ENCODE results near the gene MXD1. TPM values are rescaled to one million over a fixed set of nuclear protein-coding genes. Genes with fewer than 3 reads are reported as not detected.

Gene MXD1
- total RNA-seq, 1 donor from 2014 or later = 10.9 TPM

DNA sequence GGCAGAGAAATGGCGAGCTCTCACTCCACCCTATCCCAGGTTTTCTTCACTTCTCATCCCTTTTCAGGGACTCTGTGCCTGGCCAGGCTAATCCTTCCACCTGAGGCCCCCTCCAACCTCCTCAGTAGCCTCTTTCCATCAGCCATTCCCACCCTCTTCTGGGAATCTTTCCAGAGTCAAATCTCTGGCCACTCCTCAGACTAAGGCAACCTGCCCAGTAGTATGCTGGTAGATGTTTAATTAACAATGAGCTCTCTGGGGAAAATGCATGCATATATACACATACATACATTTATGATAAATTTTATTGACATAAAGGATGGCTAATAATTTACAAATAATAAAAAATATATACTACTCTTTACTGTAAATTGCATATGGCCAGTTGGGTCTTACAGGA, 57.9 kb downstream of the MXD1 start:
- no peak for ATAC-seq (ENCODE audit: low read depth)
- TF ChIP-seq, protein P1, sequence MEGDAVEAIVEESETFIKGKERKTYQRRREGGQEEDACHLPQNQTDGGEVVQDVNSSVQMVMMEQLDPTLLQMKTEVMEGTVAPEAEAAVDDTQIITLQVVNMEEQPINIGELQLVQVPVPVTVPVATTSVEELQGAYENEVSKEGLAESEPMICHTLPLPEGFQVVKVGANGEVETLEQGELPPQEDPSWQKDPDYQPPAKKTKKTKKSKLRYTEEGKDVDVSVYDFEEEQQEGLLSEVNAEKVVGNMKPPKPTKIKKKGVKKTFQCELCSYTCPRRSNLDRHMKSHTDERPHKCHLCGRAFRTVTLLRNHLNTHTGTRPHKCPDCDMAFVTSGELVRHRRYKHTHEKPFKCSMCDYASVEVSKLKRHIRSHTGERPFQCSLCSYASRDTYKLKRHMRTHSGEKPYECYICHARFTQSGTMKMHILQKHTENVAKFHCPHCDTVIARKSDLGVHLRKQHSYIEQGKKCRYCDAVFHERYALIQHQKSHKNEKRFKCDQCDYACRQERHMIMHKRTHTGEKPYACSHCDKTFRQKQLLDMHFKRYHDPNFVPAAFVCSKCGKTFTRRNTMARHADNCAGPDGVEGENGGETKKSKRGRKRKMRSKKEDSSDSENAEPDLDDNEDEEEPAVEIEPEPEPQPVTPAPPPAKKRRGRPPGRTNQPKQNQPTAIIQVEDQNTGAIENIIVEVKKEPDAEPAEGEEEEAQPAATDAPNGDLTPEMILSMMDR (IDR thresholded peaks at IDR 0.05) = no peak
- Mint-ChIP-seq H3K9me3 (no peaks in the 10 kb centered on the region), H3K36me3 (ENCODE audit: low read depth) (no peaks in the 10 kb centered on the region), H3K27ac (no peak overlapping the region), H3K27me3 (no peaks in the 10 kb centered on the region), H3K4me1 (no peaks in the 10 kb centered on the region), H3K4me3 (no peak overlapping the region)
- DNase-seq = no peak
- POLR2A ChIA-PET = no interaction called here
- CTCF ChIA-PET = no interaction called here
- intact Hi-C loops (cut with micrococcal nuclease) = no loop called here

DNA sequence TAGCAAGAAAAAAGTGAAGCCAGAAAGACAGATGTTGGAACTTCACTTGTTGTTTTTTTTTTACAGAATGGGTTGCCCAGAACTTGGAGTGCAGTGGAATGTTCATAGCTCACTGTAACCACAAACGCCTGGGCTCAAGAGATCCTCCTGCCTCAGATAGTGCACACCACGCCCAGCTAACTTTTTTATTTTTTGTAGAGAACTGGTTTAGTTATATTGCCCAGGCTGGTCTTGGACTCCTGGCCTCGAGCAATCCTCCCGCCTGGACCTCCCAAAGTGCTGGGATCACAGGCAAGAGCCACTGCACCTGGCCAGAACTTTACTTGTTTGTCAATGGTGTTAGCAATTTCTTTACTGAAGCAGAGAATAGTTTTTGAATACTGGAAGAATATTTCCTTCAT, 58.4 kb downstream of the MXD1 start:
- no peaks in the 10 kb centered on the region for H3K4me1 Mint-ChIP-seq
- DNase-seq (no peak), ATAC-seq (ENCODE audit: low read depth) (no peak)
- no peaks in the 10 kb centered on the region for H3K27me3 Mint-ChIP-seq
- no peaks in the 10 kb centered on the region for H3K9me3 Mint-ChIP-seq
- intact Hi-C loops (cut with micrococcal nuclease) = no loop called here
- no peaks in the 10 kb centered on the region for H3K36me3 Mint-ChIP-seq (ENCODE audit: low read depth)
- H3K27ac Mint-ChIP-seq = no peak overlapping the region
- TF ChIP-seq, protein P1 (IDR thresholded peaks at IDR 0.05) = no peak
- CTCF ChIA-PET = no interaction called here
- POLR2A ChIA-PET = no interaction called here
- H3K4me3 Mint-ChIP-seq = no peak overlapping the region

DNA sequence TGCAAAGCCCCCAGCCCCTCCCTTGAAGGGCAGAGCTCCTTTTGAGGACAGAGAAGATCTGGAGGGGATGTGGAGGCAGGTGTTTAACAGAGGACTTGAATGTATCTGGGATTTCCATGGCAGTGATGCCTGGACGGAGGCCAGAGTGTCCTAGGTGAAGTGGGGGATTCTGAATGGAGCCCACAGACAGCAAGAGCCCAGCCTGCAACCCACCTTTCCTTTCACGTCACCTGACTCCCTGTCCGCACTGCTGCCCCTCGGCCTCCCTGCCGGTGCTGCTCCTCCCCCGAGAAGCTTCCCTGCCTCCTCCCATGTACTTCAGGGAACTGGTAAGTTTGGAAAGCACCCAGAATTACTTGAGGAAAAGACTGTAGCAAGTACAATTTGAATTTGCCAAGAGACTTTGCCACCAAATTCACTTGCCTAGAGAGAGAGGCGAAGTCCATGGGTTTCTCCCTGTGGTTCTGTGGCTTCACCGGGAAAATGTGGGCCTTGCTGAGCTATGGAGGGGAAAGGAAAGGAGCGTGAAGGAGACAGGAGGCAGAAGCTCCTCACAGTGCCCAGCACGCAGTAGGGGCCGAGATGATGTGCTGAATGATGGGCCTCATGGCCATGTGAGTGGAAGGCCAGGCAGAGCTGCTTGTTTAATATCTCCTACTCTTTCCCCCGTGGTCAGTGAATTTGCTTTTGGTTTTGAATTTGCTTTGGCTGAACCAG, 60.4 kb downstream of the MXD1 start:
- Mint-ChIP-seq H3K4me1 (no peaks in the 10 kb centered on the region), H3K4me3 (no peak overlapping the region), H3K27ac (no peak overlapping the region), H3K27me3 (no peaks in the 10 kb centered on the region), H3K36me3 (ENCODE audit: low read depth) (no peaks in the 10 kb centered on the region), H3K9me3 (no peaks in the 10 kb centered on the region)
- DNase-seq (no peak), ATAC-seq (ENCODE audit: low read depth) (no peak)
- TF ChIP-seq, protein P1 (IDR thresholded peaks at IDR 0.05) = no peak
- intact Hi-C loops (cut with micrococcal nuclease) = no loop called here
- POLR2A ChIA-PET = interaction anchor here (0.5 kb wide), 1 partner anchor 115 kb away, joined by 6 read pairs; no protein-coding TSS in a partner anchor
- CTCF ChIA-PET = no interaction called here

DNA sequence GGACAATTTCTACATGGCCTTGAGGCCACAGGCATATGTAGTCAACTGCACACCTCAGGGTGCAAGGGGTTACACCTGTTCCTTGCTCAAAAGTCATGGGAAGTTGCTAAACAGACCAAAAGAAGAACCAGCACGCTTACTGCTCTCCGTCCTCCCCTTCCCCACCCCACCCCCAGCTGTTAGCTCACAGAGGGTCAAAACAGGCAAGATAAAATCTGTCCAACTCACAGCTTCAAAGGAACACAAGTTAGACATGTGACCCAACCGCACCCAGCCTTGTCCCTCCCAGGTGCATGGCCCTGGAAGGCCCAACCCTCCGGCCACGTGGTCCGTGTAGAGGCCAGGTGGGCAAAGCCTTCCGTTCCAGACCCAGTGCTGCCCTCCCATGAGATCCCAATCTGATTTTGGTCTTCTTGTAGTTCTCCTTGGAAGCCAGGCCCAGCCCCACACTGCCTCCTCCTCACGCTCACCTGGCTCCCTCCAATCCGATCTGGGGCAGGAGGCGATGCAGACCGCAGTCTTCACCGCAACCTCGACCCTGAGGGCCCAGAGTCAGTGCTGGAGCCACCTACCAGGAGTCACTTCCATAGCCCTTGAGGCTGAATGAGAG, 61.0 kb downstream of the MXD1 start:
- intact Hi-C loops (cut with micrococcal nuclease) = no loop called here
- Mint-ChIP-seq H3K4me1 (no peaks in the 10 kb centered on the region), H3K4me3 (no peak overlapping the region), H3K36me3 (ENCODE audit: low read depth) (no peaks in the 10 kb centered on the region), H3K27me3 (no peaks in the 10 kb centered on the region), H3K27ac (no peak overlapping the region), H3K9me3 (no peaks in the 10 kb centered on the region)
- POLR2A ChIA-PET = interaction anchor here (0.5 kb wide), 1 partner anchor 115 kb away, joined by 6 read pairs; no protein-coding TSS in a partner anchor
- ATAC-seq (ENCODE audit: low read depth) (no peak), DNase-seq (no peak)
- CTCF ChIA-PET = no interaction called here
- TF ChIP-seq, protein P1 (IDR thresholded peaks at IDR 0.05) = no peak

DNA sequence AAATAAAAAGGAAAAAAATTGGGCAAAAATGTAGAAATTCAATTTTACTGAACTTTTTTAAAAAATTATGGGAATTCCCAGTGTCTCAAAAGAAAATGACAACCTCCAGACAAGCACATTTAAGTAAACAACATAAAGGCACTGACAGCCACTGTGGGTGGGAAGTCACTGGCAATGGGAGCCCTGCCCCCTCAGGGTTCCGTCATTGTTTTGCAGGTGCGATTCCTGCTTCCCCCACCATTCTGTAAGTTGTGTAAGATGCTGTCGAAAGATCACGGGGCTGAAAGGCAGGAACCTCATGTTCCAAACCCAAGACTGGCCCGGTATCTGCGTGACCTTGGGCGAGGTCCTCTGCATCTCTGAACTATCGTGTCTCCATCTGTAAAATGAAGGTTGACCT, 62.3 kb downstream of the MXD1 start:
- POLR2A ChIA-PET = no interaction called here

More for the DNA sequence above, 62.3 kb downstream of the MXD1 start:
- H3K27me3 Mint-ChIP-seq = no peaks in the 10 kb centered on the region
- no peaks in the 10 kb centered on the region for H3K9me3 Mint-ChIP-seq
- no peaks in the 10 kb centered on the region for H3K4me1 Mint-ChIP-seq
- intact Hi-C loops (cut with micrococcal nuclease) = no loop called here
- H3K4me3 Mint-ChIP-seq = no peak overlapping the region
- DNase-seq (no peak), ATAC-seq (ENCODE audit: low read depth) (no peak)
- no peak overlapping the region for H3K27ac Mint-ChIP-seq
- TF ChIP-seq, protein P1 (IDR thresholded peaks at IDR 0.05) = no peak
- H3K36me3 Mint-ChIP-seq (ENCODE audit: low read depth) = no peaks in the 10 kb centered on the region
- CTCF ChIA-PET = no interaction called here

Data from activated B cell treated with CpG ODN at 0.5 μM for 24 hours (primary cell).